Thyroid gland (tissue), 4 donors: Measurements from ENCODE around the gene GRIK4.

Experiments used
- CTCF ChIP-seq, 6 experiments: fragments of 200-600 bp in 3 of 6; fragments of 450-650 bp in 3 of 6; sonication (generic) in 3 of 6; IDR thresholded peaks; one replicate each; pipeline ENCODE4 v1.5.1; 2016 to 2019; ENCODE audit warnings: antibody characterized with exemption in 6 of 6, mild to moderate bottlenecking in 2 of 6, inconsistent platforms in 1 of 6, moderate library complexity in 1 of 6
- POLR2A ChIP-seq, 2 donors: fragments of 450-650 bp; IDR thresholded peaks; one replicate each; pipeline ENCODE4 v1.6.1; 2017; ENCODE audit warnings: antibody characterized with exemption in 2 of 2, mild to moderate bottlenecking in 2 of 2, moderate library complexity in 1 of 2

DNA sequence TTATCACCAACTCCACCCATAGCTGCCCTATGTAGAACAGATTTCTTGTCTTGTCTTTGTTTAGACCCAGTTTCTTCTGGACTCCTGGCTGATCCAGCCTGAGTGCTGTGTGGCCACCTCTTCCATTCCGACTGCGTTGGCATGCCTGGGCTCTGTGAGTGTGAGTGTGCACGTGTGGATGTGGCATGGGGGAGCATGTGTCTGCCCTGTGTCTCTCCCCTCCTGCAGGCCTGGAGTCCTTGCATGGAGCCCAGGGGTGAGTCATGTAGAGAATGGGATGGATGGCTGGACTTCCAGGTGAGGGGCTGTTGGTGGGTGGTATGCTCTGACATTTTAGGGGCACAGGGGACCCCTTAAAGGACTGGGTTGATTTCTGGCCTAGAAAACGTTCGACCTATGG lies 194.7 kb downstream of the GRIK4 start:
- no peak for TF ChIP-seq CTCF (IDR thresholded peaks at IDR 0.05)
- no peak for TF ChIP-seq POLR2A (IDR thresholded peaks at IDR 0.05)
